Activated CD4-positive, alpha-beta T cell treated with anti-CD3 and anti-CD28 coated beads for 4 hours (primary cell): Measurements from ENCODE around the gene COQ8A.
"Not testable (repeated sequence)": the region's sequence is repeated elsewhere in the genome, so short reads cannot be mapped to it uniquely, and the experiment has no call there.

Experiments
- DNase-seq, 2 donors: peaks; one replicate each; pipeline ENCODE4 v3.0.0-alpha.2; 2020

Gene COQ8A

GRCh38 chr1:226985839-226986463 is 45.9 kb downstream of the COQ8A start:
- no peak for DNase-seq

GRCh38 chr1:226986496-226987178 is 46.5 kb downstream of the COQ8A start:
- DNase-seq: no peak

GRCh38 chr1:226987179-226987536 is 47.1 kb downstream of the COQ8A start:
- no peak for DNase-seq

- no peak for DNase-seq
Observed at GRCh38 chr1:226987623-226988333, 47.7 kb downstream of the COQ8A start.

GRCh38 chr1:226988334-226988666 is 48.2 kb downstream of the COQ8A start:
- DNase-seq: no peak

- DNase-seq: no peak
Observed at GRCh38 chr1:226989085-226989920, 49.2 kb downstream of the COQ8A start.

GRCh38 chr1:226990133-226990716 is 50.1 kb downstream of the COQ8A start:
- DNase-seq: peak in 1 of 2 donors; percentile 29

- no peak for DNase-seq
Observed at GRCh38 chr1:226991920-226992319, 51.8 kb downstream of the COQ8A start.

GRCh38 chr1:226993814-226994585 is 53.9 kb downstream of the COQ8A start:
- DNase-seq: no peak

- DNase-seq: no peak
Observed at GRCh38 chr1:226994586-226995364, 54.7 kb downstream of the COQ8A start.

- no peak for DNase-seq
Observed at GRCh38 chr1:226995365-226996332, 55.6 kb downstream of the COQ8A start.

- not testable (repeated sequence) for DNase-seq
Observed at GRCh38 chr1:226999579-226999978, 59.5 kb downstream of the COQ8A start.

GRCh38 chr1:227002531-227003049 is 62.5 kb downstream of the COQ8A start:
- no peak for DNase-seq

GRCh38 chr1:227003165-227003564 is 63.1 kb downstream of the COQ8A start:
- no peak for DNase-seq

- no peak for DNase-seq
Observed at GRCh38 chr1:227004796-227005195, 64.7 kb downstream of the COQ8A start.

- no peak for DNase-seq
Observed at GRCh38 chr1:227006226-227006796, 66.2 kb downstream of the COQ8A start.

GRCh38 chr1:227009937-227010336 is 69.8 kb downstream of the COQ8A start:
- no peak for DNase-seq

GRCh38 chr1:227010645-227011044 is 70.6 kb downstream of the COQ8A start:
- no peak for DNase-seq

GRCh38 chr1:227016990-227017389 is 76.9 kb downstream of the COQ8A start:
- no peak for DNase-seq
